ENCODE results near the gene ALK. TPM values are rescaled to one million over a fixed set of nuclear protein-coding genes. Genes with fewer than 3 reads are reported as not detected.

Gene ALK
- total RNA-seq, 1 donor from 2014 or later: 1.1 TPM

GRCh38 chr2:29449499-29449898, 471.9 kb downstream of the ALK start:
- Histone ChIP-seq H3K36me3 (no peaks in the 10 kb centered on the region), H3K4me3 (no peak overlapping the region), H3K4me1 (no peaks in the 10 kb centered on the region), H3K27ac (no peak overlapping the region), H3K9me3 (no peaks in the 10 kb centered on the region), H3K27me3 (ENCODE audit: low read depth) (no peaks in the 10 kb centered on the region)
- intact Hi-C loops (cut with DNase I): no loop called here
- DNase-seq (no peak), ATAC-seq (peak in 1 of 2 donors; percentile 34)
- no peak for TF ChIP-seq CTCF (IDR thresholded peaks at IDR 0.05)

- ATAC-seq: no peak
- intact Hi-C loops (cut with DNase I): no loop called here
These were observed 473.2 kb downstream of the ALK start for GRCh38 chr2:29448096-29448688.

GRCh38 chr2:29447513-29447912, 473.9 kb downstream of the ALK start:
- Histone ChIP-seq H3K27me3 (ENCODE audit: low read depth) (no peaks in the 10 kb centered on the region), H3K4me3 (no peak overlapping the region), H3K4me1 (no peaks in the 10 kb centered on the region), H3K27ac (no peak overlapping the region), H3K9me3 (no peaks in the 10 kb centered on the region), H3K36me3 (no peaks in the 10 kb centered on the region)
- no peak for TF ChIP-seq CTCF (IDR thresholded peaks at IDR 0.05)
- ATAC-seq (no peak), DNase-seq (no peak)
- intact Hi-C loops (cut with DNase I): no loop called here

More at GRCh38 chr2:29448096-29448688, 473.2 kb downstream of the ALK start:
- no peaks in the 10 kb centered on the region for H3K4me1 ChIP-seq
- no peaks in the 10 kb centered on the region for H3K27me3 ChIP-seq (ENCODE audit: low read depth)
- no peak for DNase-seq
- no peaks in the 10 kb centered on the region for H3K36me3 ChIP-seq
- H3K9me3 ChIP-seq: no peaks in the 10 kb centered on the region
- no peak for TF ChIP-seq CTCF (IDR thresholded peaks at IDR 0.05)
- no peak overlapping the region for H3K27ac ChIP-seq
- H3K4me3 ChIP-seq: no peak overlapping the region

GRCh38 chr2:29446847-29447246, 474.5 kb downstream of the ALK start:
- Histone ChIP-seq H3K27ac (no peak overlapping the region), H3K4me1 (no peaks in the 10 kb centered on the region), H3K4me3 (no peak overlapping the region), H3K9me3 (no peaks in the 10 kb centered on the region), H3K27me3 (ENCODE audit: low read depth) (no peaks in the 10 kb centered on the region), H3K36me3 (no peaks in the 10 kb centered on the region)
- no peak for TF ChIP-seq CTCF (IDR thresholded peaks at IDR 0.05)
- intact Hi-C loops (cut with DNase I): no loop called here
- ATAC-seq (no peak), DNase-seq (no peak)

- no peak overlapping the region for H3K4me3 ChIP-seq
- H3K27ac ChIP-seq: no peak overlapping the region
- intact Hi-C loops (cut with DNase I): no loop called here
- no peaks in the 10 kb centered on the region for H3K27me3 ChIP-seq (ENCODE audit: low read depth)
- ATAC-seq: no peak
- no peaks in the 10 kb centered on the region for H3K9me3 ChIP-seq
- TF ChIP-seq CTCF (IDR thresholded peaks at IDR 0.05): no peak
- no peaks in the 10 kb centered on the region for H3K4me1 ChIP-seq
- no peak for DNase-seq
- no peaks in the 10 kb centered on the region for H3K36me3 ChIP-seq
These were observed 477.2 kb downstream of the ALK start for GRCh38 chr2:29444150-29444549.
